HuH-7.5 (cell line): ENCODE data around the gene TUT1.
"Not testable (repeated sequence)": the region's sequence is repeated elsewhere in the genome, so short reads cannot be mapped to it uniquely, and the experiment has no call there.

ENCODE experiments used
- DNase-seq: peaks from one replicate; pipeline ENCODE4 v3.0.0; 2011; ENCODE audit warnings: low spot score

Gene TUT1

DNA sequence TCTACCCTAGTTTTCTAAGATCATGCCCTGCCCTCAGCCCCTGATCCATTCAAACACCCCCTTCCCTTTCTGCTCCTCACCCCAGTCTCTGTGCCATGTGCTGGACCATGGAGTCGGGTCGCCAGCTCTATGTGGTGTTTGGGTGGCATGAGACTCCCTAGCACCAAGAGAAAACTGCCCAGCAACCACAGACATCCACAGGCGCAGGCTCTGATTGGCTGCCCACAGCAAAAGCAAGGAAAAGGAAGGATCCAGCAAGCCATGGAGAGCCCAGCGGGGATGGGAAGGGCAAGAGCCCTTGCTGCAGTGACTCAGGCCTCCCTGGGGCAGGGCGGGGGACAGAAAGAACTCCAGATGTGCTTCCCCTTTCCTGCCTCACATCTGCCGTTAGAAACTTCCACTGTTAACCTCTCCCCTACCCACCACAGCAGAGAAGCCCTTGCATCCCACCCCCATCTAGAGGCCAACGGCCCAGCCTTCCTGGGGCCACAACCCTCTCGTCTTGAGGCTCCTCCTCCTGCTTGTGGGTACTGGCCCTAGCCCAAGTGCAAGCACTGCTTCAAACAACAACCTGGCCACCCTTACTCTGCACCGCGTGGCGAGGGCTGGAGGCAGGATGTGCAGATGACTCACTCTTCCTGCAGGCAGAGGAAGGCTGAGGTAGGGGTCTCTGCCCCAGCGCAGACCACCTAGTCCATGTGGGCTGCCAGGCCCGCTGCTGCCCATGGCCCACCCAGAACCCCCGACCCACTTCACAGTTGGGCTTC is 35.0 kb downstream of the TUT1 start:
- no peak for DNase-seq

GRCh38 chr11:62555464-62556107 is 35.7 kb downstream of the TUT1 start:
- no peak for DNase-seq

- DNase-seq = no peak
These were observed 36.7 kb downstream of the TUT1 start for GRCh38 chr11:62554387-62555167.

- no peak for DNase-seq
These were observed 37.4 kb downstream of the TUT1 start for GRCh38 chr11:62553839-62554361.

DNA sequence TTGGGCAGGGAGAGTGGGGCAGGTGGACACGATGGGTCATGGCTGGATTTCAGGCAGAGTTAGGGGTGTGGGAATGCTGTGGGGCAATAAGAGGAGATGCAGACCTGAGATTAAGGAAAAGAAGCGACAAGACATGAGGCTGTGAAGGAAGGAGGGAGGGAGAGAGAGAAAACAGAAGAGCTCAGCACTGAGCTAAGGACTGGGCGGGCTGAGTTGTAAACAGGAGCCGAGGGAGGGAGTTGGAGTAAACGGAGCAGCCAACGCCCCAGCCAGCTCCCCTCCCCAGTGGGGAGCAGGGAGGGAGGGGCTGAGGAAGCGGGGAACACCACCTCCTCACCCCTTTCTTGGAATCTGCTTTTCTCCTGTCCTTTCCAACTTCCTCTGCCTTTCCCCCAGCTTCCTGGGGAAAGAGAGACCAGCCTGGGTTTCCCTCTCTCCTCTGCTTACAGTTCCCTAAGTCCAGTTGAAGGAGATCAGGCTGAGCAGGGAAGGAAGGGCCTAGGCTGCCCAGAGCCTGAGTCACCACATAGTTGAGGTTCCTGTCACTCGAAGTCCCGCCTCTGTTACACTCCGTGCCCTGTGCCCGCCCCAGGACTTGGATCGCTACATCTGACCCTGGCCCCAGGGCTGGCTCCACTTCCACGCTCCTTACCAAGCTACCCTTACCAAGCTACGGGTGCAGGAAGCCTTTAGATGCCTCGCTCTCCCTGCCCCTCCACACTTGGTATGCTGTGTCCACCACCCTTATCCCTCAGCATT is 38.1 kb downstream of the TUT1 start:
- DNase-seq = no peak

GRCh38 chr11:62552485-62553079 is 38.7 kb downstream of the TUT1 start:
- no peak for DNase-seq

DNA sequence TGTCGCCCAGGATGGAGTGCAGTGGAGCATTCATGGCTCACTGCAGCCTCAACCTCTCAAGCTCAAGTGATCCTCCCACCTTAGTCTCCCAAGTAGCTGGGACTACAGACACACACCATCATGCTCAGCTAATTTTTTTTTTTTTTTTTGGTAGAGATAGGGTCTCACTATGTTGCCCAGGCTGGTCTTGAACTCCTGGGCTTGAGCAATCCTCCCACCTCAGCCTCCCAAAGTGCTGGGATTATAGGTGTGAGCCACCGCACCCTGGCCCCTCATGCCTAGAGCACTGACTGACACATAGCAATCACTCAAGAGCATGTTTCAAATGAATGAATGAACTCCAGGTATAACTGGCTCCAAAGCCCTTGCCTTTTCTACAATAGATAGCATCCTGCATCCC is 40.8 kb downstream of the TUT1 start:
- not testable (repeated sequence) for DNase-seq

DNA sequence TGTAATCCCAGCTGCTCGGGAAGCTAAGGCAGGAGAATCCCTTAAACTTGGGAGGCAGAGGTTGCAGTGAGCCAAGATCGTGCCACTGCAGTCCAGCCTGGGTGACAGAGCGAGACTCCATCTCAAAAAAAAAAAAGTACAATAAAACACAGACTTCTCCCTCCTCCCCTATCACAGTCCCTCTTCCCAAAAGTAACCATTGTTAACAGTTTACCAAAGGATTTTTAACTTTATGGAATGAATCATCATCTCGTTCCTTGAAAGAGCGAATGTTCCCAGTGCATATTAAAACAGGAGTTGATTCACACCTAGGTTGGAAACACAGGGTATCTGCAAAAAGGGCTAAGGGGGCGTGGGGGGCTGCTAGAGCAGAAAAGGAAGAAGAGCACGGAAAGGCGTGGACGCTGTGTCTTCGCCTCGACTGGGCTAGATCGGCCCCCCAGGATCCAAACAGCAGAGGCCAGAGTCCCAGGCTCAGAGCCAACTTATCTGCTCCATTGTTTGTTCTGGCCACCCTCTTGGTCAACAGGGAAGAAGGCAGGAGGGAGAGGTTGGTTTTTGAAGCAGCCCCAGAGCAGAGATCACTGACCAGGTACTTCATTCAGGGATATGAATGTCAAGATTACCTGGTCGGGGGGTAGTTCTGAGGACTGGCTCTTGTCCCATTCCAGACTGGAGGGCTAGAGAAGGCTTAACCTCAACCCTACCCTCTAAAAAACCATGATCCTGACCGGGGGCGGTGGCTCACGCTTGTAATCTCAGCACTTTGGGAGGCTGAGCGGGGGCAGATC is 42.6 kb downstream of the TUT1 start:
- DNase-seq = peak; percentile 74

- DNase-seq = peak; percentile 59
These were observed 43.5 kb downstream of the TUT1 start for GRCh38 chr11:62547691-62548281.

DNA sequence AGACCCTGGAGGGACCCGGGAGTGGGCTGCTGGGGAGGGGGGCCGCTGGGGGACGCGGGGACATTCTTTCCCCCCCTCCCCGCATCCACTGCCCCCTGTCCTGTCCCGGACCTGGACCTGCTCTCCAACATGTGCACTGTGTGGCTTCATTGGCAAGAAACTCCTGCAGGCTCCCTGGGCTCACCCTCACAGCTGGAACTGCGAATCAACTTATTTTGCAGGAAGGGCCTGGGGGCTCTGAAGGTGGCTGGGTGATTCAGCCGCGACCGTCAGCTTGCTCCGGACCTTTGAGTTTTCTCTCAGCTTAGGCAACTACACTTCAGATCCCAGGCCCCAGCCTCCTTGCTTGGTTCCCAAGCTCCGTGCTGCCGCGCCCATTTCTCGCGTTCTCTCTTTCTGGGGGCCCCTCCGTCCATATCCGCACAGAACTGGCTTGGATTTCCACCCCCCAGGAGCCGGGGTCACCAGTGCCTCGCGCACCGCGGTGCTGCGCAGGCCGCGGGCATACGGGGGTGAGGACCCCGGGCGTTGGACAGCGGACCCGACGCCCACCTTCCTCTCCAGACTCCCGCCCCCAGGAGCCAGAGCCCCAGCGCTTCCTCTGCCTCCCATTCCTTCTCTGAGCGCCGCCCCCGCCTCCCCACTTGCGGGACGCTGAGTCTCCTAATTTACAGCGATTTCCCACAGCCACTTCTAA is 44.2 kb downstream of the TUT1 start:
- peak; percentile 56 for DNase-seq

DNA sequence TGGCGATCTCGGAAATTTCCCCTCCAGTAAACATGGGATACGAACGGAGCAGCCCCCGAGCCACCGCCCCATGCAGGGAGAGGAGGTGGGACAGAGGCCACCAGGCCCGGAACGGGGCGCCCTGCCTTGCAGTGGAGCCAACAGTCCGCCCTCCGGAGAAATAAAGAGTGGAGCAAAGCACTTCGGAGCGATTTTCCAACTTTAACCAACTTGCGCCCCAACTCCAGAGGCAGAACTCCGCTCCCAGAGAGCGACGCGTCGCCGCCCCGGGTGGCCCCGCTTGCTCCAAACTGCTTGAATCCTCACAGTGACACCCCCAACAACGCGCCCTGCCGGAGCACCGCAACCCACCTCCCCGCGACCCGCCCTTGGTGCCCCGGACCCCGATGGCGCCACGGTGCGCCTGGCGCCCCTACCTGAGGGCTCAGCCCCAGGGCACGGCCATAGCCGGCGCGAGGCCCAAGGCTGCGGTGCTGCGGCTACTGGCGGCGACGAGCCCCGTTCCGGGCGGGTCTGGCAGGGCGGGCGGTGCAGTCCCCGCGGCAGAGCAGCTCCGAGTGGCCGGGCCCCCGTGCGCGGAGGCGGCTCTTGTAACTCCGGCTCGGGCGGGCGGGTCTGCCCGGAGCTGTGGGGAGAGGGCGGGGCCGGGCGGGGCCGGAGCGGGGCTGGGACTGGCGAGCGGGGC is 44.9 kb downstream of the TUT1 start, which contains the start of gene AHNAK:
Gene AHNAK (minus strand): TSS at position 563 of the 685 bp plus-strand sequence. CDS start 10,708 bp downstream, outside the sequence.
- peak; percentile 80 for DNase-seq

DNA sequence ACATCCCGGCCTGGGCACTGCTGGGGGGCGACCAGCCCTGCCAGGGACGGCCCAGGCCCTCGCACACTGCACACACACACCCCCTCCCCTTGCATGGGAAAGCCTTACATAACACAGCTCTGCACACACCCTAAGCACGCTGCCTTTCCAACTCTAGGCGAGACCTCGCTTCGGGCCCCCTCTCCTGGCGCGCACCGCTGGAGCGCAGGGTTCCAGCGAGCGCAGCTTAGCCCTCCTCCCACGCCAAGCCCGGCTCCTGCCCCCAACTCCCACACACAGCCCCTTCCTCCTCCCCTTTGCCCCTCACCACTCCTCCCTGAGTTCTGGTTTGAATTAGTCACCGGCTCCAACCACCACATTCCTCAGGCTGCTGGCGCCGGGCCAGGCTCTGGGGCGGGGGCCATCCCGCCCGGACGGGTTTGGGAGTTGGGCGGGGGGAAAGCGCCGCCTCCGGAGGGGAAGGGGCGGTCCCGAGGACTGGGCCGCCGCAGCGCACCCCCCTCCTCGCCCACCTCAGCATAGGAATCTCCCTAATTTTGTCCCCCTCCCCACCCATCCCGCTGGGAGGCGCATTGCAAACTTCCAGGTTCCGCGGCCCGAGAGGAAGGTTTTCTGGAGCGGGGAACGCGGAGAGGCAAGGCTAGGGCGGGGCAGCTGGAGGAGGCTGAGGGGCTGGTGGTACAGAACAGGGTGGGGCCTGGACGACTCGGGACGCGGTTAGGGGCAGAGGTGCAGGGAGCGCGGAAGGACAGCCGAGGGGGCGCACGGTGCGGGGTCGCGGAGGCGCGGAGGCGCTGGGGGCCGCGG is 45.7 kb downstream of the TUT1 start:
- DNase-seq = peak; percentile 88

- peak; percentile 72 for DNase-seq
These were observed 46.5 kb downstream of the TUT1 start for GRCh38 chr11:62544581-62545436.

DNA sequence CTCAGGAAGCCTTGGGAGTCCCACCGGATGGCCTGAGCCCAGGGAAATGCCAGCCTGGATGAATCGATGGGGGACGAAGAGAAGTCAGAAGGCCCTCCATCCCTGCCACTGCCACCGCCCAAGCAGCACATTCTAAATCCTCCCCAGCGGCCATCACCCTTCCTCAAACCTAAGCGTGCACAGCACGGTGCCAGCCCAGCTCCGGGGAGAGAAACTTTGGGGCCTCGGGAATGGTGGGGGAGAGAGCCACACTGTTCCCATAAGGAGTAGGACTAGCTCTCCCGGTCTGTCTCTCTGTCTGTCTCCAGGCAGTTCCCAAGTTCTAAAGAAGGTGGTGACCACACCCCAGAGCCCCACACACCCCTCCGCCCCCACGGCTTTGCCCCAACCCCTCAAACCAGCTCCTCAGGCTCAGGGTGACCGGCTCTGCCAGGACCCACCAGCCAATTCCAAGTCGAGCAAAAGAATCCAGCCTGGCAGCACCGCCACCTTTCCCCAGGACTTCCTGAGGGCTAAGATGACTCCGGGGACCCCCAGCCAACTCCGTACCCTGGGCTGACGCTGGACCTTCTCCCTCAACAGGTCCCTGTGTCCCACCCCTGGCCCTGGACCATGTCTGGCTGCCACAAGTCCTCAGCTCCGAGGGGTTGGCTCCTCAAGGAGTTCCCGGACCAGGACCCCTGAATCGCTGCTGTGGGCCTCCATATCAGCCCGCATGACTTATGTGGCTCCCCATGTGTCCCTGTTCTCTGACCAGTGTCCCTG is 47.5 kb downstream of the TUT1 start:
- no peak for DNase-seq

GRCh38 chr11:62542750-62543567 is 48.4 kb downstream of the TUT1 start:
- DNase-seq = peak; percentile 91
